Common myeloid progenitor, CD34-positive (primary cell): ENCODE data around the gene TGM6.

Experiments used
- CTCF ChIA-PET: fragments of 350-600 bp; sonication (Branson Sonifier 250); formaldehyde crosslinking; loops from one replicate; lab custom pipeline; 2021; ENCODE audit warnings: antibody characterized with exemption; lab: Charles Lee
- POLR2A ChIA-PET: fragments of 350-600 bp; sonication (Branson Sonifier 250); formaldehyde crosslinking; loops from one replicate; lab custom pipeline; 2021; ENCODE audit warnings: antibody characterized with exemption; lab: Charles Lee
- DNase-seq, 3 donors: peaks; one replicate each; pipeline versions ENCODE4 v3.0.0 to v3.0.0-alpha.2; 2013
- H3K27ac ChIP-seq, 2 experiments: 1 replicate in 1 of 2; 2 replicates in 1 of 2; pipeline ENCODE4 v1.7.0; 2013; ENCODE audit warnings: inconsistent platforms in 2 of 2, low read length in 2 of 2, mild to moderate bottlenecking in 2 of 2, low read depth in 1 of 2, moderate library complexity in 1 of 2; ENCODE audit not compliant: severe bottlenecking in 2 of 2, insufficient read depth in 1 of 2, poor library complexity in 1 of 2
- H3K27me3 ChIP-seq, 5 experiments: replicated peaks in 2 of 5; 1 replicate in 3 of 5; 2 replicates in 2 of 5; pipeline versions ENCODE4 v1.6.1 to v1.7.0; 2013; ENCODE audit warnings: low read length in 4 of 5, mild to moderate bottlenecking in 2 of 5, moderate library complexity in 2 of 5, inconsistent platforms in 1 of 5; ENCODE audit not compliant: insufficient read depth in 5 of 5, control insufficient read depth in 4 of 5
- H3K36me3 ChIP-seq, 4 experiments: 1 replicate in 2 of 4; 2 replicates in 2 of 4; pipeline versions ENCODE4 v1.6.1 to v1.7.0; 2013; ENCODE audit warnings: low read length in 3 of 4, control low read depth in 1 of 4, mild to moderate bottlenecking in 1 of 4; ENCODE audit not compliant: control insufficient read depth in 4 of 4, insufficient read depth in 4 of 4
- H3K4me1 ChIP-seq, 4 experiments: 1 replicate in 3 of 4; 2 replicates in 1 of 4; pipeline versions ENCODE4 v1.6.1 to v1.7.1; 2013; ENCODE audit warnings: low read length in 3 of 4, mild to moderate bottlenecking in 3 of 4, control low read depth in 1 of 4, inconsistent platforms in 1 of 4, moderate library complexity in 1 of 4; ENCODE audit not compliant: control insufficient read depth in 4 of 4, insufficient read depth in 4 of 4; ENCODE audit errors: control extremely low read depth in 1 of 4
- H3K4me3 ChIP-seq, 7 experiments: 1 replicate in 4 of 7; 2 replicates in 3 of 7; pipeline versions ENCODE4 v1.5.1 to v1.7.0; 2013; ENCODE audit warnings: mild to moderate bottlenecking in 7 of 7, low read length in 6 of 7, moderate library complexity in 6 of 7, inconsistent platforms in 2 of 7, low read depth in 2 of 7, control low read depth in 1 of 7; ENCODE audit not compliant: insufficient read depth in 4 of 7, control insufficient read depth in 1 of 7; ENCODE audit errors: extremely low read depth in 1 of 7
- H3K9me3 ChIP-seq, 5 experiments: 1 replicate in 4 of 5; 2 replicates in 1 of 5; pipeline versions ENCODE4 v1.6.1 to v1.7.1; 2013; ENCODE audit warnings: low read length in 4 of 5, mild to moderate bottlenecking in 2 of 5, inconsistent platforms in 1 of 5, low read depth in 1 of 5, moderate library complexity in 1 of 5; ENCODE audit not compliant: control insufficient read depth in 4 of 5, insufficient read depth in 2 of 5; ENCODE audit errors: control extremely low read depth in 1 of 5
- WGBS: methylation state at CpG from one replicate; pipeline ENCODE4 v1.1.5; 2013; ENCODE audit not compliant: insufficient coverage; 5-methylcytosine and 5-hydroxymethylcytosine counted together

TGM6 gene

GRCh38 chr20:2473516-2473915, 92.8 kb downstream of the TGM6 start:
- Histone ChIP-seq H3K27me3 (no peaks in the 10 kb centered on the region), H3K4me3 (no peak overlapping the region), H3K4me1 (peaks cover 7 to 20% (median 18%) of the 10 kb centered on the region in 4 experiments), H3K27ac (no peak overlapping the region), H3K36me3 (peaks cover 0 to 10% (median 3%) of the 10 kb centered on the region in 4 experiments), H3K9me3 (no peaks in the 10 kb centered on the region)
- no peak for DNase-seq
- WGBS = 100% methylated on average over 3 of the region's 4 CpGs
- ChIA-PET CTCF (interaction anchor here (1.0 kb wide), 1 partner anchor 49 kb away, joined by 3 read pairs; no protein-coding TSS in a partner anchor), POLR2A (no interaction called here)

GRCh38 chr20:2475850-2476741, 95.4 kb downstream of the TGM6 start:
- no peak overlapping the region for H3K27ac ChIP-seq
- no peak for DNase-seq
- ChIA-PET CTCF (interaction anchor here (1.4 kb wide), 1 partner anchor 14 kb away, joined by 5 read pairs; no protein-coding TSS in a partner anchor), POLR2A (interaction anchor here (0.7 kb wide), 2 partner anchors 17 to 65 kb away, joined by 5 to 7 read pairs; no protein-coding TSS in a partner anchor)
- H3K4me1 ChIP-seq = peaks cover 0 to 2% (median 2%) of the 10 kb centered on the region in 4 experiments
- peaks cover 0 to 8% (median 5%) of the 10 kb centered on the region in 5 experiments for H3K9me3 ChIP-seq
- H3K36me3 ChIP-seq = peaks cover 7 to 16% (median 10%) of the 10 kb centered on the region in 4 experiments
- H3K4me3 ChIP-seq = no peak overlapping the region
- H3K27me3 ChIP-seq = no peaks in the 10 kb centered on the region
- 100% methylated on average over 8 of the region's 9 CpGs for WGBS

DNA sequence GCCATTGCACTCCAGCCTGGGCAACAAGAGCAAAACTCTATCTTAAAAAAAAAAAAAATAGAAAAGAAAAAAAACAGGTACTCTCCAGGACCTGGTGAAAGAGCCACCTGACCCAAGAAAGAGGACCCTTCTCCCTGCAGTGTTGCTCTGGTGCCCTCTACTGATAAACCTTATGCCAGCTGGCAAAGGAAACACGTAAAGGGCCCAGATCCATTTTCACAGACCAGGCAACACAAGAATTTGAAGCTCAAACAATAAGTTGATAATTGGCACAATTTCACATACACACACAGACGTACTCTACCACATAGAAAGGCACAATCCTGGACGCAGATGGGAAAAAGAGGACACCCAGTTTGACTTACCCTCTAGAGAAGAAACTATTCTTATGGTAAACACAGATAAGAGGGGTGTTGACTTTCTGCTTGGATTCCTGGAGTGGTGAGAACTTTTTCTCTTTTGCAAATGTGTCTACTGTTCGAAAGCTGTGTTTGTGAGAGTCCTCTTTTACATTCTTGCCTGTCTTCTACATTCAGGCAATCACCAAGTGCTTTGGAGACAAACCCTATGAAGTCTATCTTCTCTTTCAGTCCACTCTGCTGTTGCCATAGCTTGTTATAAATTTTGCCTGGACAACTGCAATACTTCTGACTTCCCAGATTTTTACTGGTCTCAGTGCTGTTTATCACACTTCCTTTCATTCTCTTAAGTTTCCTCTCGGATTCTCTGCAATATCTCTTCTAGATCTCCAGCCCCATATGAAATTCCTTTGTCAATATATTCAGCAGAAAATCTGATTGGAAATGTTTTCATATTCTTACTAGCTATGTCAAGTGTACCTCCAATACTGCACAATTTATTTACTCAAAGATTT, 96.3 kb downstream of the TGM6 start:
- CTCF ChIA-PET = interaction anchor here (0.9 to 1.4 kb wide), 4 partner anchors 8 to 45 kb away, joined by 3 to 5 read pairs (median 4); no protein-coding TSS in a partner anchor
- DNase-seq = no peak
- no peak overlapping the region for H3K27ac ChIP-seq
- no peaks in the 10 kb centered on the region for H3K4me1 ChIP-seq
- H3K36me3 ChIP-seq = peaks cover 10 to 25% (median 17%) of the 10 kb centered on the region in 4 experiments
- POLR2A ChIA-PET = interaction anchor here (0.7 kb wide), 2 partner anchors 18 to 66 kb away, joined by 5 to 7 read pairs; no protein-coding TSS in a partner anchor
- H3K27me3 ChIP-seq = no peaks in the 10 kb centered on the region
- peaks cover 0 to 14% (median 5%) of the 10 kb centered on the region in 5 experiments for H3K9me3 ChIP-seq
- H3K4me3 ChIP-seq = no peak overlapping the region
- 94% methylated on average over 2 of the region's 5 CpGs for WGBS

DNA sequence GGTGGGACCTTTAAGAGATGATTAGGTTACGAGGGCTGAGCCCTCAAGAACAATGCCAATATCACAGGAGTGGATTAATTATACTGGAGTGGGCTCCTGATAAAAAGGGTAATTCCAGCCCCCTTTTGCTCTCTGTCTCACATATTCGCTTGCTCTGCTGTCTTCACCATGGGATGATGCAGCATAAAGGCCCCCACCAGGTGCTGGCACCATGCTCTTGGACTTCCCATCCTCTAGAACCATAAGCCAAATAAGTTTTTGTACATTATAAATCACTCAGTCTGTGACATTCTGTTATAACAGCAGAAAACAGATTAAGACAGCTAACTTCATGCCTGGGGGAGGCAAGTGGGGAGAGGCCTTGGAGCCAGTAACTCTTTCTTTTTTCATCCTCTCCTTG, 99.7 kb downstream of the TGM6 start:
- no peak for DNase-seq
- Histone ChIP-seq H3K27me3 (no peaks in the 10 kb centered on the region), H3K36me3 (peaks cover 16 to 54% (median 42%) of the 10 kb centered on the region in 4 experiments), H3K27ac (no peak overlapping the region), H3K4me3 (no peak overlapping the region), H3K4me1 (no peaks in the 10 kb centered on the region), H3K9me3 (peaks cover 0 to 14% (median 5%) of the 10 kb centered on the region in 5 experiments)
- 69% methylated on average over 2 of the region's 2 CpGs for WGBS
- ChIA-PET POLR2A (no interaction called here), CTCF (interaction anchor here (1.1 to 1.6 kb wide), 2 partner anchors 15 to 41 kb away, joined by 3 to 4 read pairs; no protein-coding TSS in a partner anchor)
